Activated naive CD4-positive, alpha-beta T cell treated with anti-CD3 and anti-CD28 coated beads, Interleukin-2, amount 50 U/mL, for 16 hours (primary cell): ENCODE data around the gene MAP2K2.

ENCODE experiments used
- DNase-seq: peaks from one replicate; pipeline ENCODE4 v3.0.0-alpha.2; 2020

The MAP2K2 gene

DNA sequence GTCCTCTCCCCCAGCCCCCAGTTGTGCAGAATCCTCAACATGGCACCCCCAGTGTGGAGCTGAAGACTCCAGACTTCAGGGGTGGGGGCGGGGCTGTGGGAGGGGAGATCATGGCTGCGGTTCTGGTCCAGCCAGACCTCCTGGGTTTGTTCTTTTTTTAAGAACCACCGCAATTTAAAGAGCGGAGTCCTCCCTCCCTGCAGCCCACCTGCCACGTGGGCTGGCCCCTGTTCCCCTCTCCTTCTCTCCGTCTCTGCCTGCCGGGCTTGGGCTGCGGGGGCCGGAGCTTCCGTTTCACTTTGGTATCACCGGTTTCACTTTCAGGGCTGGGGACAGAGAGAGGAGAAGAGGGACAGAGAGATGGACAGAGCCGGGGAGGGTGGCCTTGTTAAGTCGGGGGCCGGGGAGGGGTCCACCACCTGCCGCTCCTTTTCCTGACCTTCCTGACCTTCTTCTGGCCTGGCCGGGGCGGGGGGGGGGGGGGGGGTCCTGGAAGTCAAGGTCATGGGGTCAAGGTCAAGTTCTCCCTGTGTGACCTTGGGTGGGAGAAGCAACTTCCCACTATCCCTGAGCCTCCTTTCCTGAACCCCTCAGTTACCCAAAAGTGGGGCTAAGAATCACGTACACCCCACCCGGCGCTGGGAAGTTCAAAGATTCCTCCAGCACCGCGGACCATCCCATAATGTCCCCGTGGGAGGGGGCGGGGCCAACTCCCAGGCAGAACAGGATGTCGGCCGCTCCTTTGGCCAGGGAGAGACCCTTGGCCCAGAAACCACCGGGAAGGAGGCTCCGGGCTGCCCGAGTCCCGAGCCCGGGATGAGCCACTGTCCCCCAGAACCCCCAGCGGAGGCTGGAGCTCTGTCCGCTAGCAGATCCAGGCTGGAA is 45.9 kb downstream of the MAP2K2 start:
- peak; percentile 52 for DNase-seq

DNA sequence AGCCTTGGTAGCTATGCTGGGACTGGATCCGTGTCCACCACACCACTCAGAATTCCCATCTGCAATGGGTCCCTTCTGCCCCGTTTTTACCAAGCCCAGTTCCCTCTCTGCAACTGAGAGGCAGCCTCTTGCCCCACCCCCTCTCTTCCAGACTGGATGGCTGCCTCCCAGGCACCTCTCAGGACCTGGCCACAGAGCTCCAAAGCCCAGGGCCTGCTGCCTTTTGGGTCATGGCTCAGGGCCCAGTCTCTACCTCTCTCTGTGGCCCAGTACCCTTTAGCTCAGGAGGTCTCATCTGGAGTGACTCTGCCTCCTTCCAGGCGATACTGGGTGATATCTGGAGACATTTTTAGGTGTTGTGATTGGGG is 46.9 kb downstream of the MAP2K2 start:
- DNase-seq, result no peak

DNA sequence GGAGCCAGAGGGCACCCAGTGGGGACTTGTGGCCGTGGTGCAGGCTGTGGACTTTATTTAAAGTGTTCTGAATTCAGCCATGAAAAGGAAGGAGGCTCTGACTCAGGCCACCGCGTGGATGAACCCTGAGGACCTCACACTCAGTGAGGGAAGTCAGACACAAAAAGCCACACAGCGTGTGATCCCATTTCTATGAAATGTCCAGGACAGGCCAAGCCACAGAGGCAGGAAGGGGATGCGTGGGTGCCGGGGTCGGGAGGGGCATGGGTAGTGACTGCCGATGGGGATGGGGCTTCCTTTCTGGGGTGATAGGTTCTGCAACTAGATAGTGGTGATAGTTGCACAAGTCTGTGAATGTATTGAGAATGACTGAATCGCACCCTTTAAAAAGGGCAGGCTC is 48.5 kb downstream of the MAP2K2 start:
- no peak for DNase-seq

DNA sequence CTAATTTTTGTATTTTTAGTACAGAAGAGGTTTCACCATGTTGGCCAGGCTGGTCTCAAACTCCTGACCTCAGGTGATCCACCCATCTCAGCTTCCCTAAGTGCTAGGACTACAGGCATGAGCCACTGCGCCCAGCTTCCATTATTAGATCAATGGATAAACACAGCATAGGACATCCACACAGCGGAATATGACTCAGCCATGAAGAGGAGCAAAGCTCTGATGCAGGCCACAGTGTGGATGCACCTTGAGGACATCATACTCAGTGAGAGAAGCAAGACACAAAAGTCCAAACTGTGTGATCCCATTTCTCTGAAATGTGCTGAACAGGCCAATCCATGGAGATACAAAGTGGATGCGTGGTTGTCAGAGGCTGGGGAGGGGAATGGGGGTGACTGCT is 52.3 kb downstream of the MAP2K2 start:
- DNase-seq, result no peak

DNA sequence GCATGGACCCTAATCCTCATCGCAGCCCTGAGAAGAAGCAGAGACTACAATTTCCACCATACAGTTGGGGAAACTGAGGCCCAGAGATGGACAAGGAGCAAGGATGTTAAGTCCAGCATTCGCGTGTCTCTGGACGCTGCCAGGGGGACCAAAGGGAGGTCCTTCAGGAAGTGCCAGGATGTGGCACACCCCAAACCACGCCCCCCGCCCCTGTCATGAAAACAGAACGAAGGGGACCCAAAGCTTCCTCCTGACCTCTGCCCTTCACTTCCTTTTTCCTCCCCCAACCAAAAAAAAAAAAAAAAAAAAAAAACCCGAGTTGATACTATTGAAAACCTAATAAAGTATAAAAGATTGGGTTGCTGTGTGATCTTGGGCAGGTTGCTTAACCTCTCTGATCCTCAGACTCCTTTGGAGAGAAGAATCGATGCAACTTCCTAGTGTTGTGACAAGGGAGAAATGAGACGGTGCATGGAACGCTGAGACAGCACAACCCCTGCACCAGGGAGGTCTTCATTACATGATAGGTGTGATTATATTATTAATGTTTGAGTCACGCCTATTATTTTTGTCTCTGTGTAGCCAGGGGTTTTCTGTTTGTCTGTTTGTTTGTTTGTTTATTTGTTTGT is 54.5 kb downstream of the MAP2K2 start:
- peak; percentile 50 for DNase-seq

DNA sequence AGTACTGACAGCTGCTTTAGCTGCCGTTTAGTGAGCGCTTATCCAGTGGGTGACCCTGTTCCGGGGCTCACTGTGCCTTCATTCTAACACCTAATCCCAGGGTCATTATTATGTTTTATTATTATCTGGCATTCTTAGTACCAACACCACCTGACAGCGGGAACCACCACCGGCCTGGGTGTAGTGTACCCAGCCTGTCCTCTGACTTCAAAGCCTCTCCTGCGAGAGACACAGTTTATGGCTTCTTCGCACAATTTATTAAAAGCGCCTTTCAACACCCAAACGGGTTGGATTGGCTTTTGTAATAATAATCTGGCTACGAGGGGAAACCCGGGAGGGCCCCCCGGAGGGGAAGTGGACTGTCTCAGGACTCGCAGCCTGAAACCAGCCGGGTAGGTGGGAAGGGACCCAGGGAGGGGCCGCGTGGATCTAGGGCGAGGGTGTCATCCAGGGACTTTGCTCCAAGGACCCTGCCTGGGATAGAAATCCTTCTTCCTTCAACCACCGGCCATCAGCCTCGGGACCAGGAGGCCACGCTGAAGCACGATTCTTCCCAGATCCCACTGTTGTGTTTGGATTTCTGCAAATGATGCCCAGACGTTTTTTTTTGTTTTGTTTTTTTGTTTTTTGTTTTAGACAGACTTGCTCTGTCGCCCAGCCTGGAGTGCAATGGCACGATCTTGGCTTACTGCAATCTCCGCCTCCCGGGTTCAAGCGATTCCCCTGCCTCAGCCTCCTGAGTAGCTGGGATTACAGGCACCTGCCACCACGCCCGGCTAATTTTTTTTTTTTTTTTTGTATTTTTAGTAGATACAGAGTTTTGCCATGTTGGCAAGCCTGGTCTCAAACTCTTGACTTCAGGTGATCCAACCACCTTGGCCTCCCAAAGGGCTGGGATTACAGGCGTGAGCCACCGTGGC is 55.6 kb downstream of the MAP2K2 start:
- no peak for DNase-seq

DNA sequence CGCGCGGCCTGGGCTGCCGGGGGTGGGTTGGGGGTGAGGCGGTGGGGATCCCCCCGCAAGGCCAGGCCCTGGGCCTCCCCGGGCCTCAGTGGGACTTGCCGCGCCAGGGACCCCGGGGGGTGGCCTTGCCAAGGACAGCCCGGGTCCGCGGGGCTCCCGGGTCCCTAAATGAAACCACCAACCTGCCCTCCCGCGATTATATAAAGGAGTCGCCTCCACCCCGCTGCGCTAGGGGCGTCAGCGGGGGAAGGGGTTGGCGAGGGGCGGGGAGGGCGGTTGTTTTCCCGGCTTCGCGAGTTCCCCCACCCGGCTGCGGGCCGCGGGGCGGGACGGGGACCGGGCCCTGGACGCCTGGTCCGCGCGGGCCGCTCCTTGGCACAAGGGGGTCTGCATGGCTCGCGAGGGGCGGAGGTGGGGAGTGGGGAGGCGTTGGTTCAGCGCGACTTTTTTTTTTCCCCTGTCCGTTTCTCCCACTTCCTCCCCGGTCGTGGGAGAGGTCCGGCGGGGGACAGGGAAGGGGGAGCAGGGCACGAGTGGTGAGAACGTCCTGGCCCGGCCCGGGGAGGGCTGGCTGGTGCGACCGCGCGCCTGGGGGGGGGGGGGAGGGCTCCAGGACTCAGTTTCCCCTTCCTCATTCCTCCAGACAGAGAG is 56.4 kb downstream of the MAP2K2 start:
- DNase-seq, result no peak

DNA sequence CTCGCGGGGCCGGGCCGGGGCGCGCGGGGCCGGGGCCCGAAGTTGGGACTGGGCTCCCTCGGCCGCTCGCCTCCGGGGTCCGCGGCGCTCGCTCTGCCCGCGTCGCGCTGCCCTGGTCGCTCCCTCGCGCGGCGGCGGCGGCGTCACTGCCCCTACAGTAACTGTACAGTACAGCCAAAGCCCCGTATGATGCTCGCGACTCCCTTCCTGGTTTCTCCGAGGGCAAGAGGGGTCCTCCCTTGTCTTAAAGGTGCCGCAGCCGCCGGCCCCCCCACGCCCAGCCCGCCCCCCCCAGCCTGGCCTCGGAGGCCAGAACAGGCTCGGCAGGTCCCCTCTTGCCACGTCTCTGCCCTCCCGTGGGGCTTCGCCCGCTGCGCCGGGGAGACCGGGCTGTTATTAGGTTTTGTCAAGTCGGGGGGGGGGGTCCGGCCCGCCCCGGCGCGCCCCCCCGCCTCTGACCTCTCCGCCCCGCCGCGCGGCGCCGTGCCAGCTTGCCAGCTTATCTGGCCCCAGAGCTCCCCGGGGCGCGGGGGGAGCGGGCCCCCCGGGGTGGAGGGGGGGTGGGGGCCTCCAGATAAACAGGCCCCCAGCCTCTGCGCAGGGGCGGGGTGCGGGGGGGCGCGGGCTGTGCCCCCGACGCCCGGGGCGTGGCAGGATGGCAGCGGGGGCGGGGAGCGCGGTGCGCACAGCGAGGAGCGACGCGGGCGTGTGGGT is 57.1 kb downstream of the MAP2K2 start, which contains the start of gene ZBTB7A:
TSS of gene ZBTB7A (minus strand) at position 218 of the 714 bp plus-strand sequence. CDS start 11,667 bp downstream, outside the sequence.
- peak; percentile 80 for DNase-seq

DNA sequence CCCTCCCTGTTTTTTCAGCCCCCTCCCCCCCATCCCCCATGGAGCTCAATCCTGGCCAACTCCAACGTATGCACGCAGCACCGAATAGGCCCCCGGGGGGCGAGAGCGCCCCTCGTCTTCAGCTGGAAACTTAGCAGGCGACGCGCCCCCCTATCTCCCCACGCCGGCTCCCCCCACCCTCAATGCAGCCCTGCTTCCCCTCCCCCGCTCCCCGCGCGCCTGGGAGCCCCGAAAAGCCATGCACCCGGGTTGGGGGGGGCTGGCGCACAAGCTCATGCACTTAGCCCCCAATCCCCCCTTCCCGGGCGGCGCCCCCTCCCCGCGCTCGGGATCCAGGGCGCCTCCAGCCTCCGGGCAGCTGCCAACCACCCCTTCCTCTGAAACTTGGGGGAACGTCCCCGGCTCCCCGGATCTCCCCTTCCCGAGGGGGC is 57.7 kb downstream of the MAP2K2 start:
- DNase-seq, result peak; percentile 62

DNA sequence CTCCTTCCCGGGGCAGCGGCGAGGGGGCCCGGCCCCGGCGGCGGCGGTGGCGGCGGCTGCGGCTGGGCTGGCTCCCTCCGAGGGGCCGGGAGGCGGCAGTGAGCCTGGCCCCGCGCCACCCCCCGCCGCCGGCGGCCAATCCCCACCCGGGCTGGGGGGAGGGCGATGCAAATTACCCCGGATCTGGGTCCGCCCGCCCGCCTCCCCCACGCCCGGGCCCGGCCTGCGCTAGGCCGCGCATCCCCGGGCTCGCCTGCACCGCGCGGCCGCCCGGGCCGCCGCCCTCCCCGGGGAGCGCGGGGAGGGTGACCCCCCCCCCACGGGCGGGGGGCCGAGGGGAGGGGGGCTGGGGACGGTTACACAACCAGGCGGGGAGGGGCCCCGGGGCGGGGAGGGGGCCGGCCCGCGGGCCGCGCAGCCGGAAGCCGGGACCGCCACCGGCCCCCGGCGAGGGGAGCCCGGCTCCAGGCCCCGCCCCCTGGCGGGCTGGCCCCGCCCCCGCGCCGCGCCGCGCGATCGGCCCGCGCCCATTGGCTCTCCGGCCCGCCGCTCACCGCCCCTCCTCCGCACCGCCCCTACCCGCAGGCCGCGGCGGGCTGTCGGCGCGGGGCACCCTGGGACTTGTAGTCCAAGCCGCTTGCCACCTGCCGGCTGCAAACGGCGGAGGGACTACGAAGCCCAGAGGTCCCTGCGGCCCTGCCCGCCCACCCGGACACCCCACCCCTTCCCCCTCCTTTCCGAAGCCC is 58.3 kb downstream of the MAP2K2 start:
- peak; percentile 98 for DNase-seq

DNA sequence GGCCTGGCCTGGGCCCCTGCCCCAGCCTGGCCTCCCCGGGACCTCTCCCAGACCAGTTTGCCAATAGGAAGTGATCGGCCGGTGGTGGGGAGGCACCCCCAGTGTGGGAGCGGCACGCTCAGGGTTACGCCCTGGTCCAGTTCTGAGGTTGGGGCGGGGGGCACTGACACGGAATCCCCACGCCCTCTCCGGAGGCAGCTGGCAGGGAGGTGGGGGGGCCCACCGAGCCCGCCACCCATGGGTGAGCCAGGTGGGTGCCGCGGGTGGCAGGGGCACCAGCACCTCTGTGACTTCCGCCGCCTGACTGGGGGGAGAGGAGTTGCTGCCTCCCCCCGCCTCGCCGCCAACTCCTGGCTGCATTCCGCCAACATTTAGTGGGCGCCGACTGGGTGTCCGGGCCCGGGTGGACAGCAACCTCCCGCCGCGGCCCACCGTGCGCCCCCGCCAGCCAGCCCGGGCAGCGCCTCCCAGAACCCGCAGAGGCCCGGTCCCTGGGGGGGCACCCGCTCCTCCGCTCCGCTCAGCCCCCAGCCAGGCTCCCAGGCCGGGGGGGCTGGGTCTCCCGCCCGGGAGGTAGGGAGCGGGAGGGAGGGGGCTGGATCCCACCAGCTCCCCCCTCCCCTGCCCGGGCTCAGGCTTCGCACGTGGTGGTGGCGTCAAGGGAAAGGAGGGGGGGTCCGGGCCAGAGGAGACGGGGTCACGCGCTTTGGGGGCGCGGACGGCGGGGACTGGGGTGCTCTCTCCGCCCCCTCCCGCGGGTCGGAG is 59.2 kb downstream of the MAP2K2 start:
- DNase-seq, result peak; percentile 54

DNA sequence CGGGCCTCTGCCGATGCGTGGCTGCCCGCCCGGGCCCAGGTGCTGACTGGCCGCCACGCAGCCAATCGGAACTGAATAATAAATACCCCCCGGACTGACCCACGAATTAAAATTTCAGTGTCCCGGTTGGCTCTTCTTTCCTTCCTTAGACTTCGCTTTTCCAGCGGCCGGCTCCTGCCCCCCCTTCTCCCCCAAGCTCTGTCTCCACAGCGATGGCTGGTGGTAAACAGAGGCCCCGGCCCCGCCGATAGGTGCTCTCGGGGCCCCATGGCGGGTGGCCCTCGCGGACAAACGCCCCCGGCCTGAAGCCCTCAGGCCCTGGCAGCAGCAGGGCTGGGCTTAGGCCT is 59.8 kb downstream of the MAP2K2 start:
- DNase-seq, result no peak

DNA sequence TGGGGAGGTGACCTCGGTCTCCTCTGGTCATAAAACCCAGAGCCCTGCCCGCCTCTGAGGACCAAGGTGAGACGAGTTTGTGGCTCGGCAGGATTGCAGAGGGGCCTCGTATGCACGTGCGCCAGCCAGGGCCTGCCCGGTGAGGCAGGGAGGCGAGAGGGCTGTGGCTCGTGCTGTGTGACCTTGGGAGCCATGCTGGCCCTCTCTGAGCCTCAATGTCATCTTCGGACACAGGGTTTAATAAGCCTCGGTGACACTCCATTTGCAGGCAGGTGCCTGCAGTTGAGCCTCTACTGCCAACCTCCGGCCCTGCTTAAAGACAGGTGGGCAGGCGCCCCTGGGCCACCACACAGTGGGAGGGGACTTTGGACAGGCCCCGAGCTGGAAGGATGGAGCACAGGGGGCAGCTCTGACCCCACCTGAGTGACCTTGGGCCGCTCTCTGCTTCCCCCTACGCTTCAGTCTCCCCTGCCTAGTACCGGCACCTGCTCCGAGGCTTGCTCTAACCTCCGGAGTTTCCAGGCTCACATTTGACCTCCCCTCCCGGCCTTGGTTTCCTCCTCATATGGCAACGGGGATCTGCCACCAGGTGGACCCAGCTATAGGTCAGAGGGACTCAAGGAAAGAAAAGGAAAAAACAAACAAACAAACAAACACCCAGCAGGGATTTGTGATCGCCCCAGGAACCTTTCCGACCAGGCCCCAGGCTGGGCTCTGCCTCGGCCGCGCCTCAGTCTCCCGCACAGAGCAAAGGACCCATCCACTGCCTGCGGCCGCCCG is 60.4 kb downstream of the MAP2K2 start:
- no peak for DNase-seq

DNA sequence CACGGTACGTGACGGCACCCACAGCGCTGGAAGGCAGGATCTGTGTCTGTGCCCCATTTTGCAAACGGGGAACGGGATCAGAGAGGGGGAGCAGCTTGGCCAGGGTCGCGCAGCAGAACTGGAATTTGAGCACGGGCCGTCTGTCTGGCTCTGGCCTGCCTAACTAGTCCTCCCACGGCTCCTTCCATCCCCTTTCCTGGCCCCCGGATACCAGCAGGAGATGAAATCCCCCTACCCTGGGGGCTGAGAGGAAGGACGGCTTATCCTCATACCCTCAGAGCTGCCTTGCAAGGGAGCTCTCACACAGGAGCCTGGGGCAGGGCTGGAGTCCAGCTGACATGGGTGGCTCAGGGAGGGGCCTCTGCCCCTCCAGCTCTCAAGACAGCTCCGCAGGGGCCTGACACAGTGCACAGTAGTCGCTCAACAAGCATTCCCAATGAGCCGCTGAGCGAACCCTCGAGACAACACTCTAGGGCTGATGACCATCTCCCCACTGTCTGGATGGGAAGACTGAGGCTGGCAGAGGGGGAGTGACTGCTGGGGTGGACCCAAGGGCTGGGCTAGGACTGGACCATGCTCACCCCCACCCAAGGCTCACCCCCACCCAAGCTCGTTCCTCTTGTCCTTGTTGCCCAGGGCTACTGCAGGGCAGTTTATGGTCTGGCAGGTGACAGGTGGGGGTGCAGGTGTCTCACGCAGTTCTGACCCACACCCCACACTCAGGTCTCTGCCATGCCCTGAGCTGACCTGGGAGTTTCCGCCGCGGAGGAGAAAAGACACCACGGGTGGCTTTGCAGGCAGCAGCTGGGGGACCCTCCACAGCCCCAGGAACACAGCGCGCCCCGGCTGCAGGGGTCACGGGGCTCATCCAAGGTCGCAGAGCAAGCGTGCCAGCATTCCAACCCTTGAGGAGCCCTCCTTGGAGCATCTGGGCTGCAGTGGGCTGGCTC is 61.2 kb downstream of the MAP2K2 start:
- DNase-seq, result no peak

DNA sequence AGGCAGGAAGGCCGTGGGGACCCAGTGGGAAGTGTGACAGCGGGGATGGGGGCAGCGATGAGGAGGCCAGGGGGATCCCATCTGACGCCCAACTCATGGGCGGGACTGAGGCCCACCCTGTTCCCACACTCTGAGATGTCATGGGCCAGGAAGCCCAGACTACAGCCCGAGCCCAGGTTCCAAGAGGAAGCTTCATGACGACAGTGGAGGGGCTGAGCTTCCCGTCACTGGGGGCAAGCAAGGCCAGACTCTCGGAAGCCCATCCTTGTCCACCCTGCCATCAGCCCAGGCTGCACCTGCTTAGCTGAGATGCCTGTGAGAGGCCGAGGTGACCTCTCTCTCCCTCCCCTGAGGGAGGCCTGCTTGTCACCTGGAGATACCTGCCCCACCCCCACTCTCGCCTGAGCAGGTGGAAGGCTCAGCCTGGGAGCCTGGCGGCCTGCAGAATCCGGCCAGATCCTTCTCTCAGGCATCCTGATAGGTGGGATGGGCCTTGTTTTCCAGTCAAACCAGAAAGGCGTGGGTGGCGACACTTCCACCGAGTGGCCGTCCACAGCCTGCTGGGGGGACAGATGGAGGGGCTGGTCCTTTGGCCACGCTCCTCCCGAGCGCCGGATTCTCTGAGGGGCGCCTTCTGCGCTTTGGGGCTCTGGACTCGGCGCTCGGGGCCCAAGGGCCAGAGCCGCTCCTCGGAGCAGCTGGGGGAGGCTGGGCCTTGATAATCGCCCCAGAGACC is 62.1 kb downstream of the MAP2K2 start:
- no peak for DNase-seq

DNA sequence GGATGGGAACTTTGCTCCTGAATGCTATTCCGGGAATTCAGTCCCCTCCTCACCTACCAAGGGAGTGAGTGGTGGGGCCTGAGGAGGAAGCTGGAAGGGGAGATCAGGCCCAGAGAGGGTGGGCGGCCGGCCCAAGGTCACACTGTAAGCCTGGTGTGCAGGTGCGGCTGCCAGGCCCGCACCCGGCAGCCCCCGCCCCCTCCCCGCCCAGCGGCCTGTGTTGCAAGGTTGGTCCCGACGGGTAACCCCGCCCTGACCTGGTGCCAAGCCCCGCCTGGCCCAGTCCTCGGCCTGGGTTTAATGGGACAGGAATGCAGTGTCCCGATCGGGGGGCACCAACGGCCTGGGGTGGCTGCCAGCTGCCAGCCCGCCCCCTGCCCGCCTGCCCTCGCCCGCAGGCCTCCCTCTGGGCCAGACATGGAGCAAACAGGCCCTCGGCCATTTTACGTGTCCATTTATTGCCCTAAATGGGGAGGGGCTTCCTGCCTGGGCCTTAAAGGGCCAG is 62.7 kb downstream of the MAP2K2 start:
- DNase-seq, result no peak

DNA sequence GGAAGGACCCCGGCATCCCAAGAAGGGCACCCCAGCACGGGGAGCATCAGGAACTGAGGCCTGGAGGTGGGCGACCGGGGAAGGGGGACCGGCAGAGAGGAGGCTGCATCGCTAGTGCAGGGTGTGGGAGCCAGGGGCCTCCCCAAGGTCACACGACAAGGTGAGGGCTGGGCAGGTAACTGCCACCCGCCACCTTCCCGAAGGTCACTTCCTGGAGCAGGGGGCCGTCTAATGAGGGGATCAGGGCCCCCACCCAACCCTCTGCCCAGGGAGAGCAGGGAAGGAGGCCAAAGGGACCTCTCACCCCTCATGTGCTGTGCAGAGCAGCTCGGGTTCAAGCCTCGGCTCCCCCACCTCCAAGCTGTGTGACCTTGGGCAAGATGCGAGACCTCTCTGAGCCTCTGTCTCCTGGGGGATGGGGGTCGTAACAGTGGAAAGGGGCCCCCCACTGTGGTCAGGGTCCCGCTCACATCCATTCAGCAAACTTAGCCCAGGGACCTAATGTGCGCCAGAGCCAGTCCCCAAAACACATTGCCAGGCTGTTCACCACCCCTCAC is 63.2 kb downstream of the MAP2K2 start:
- no peak for DNase-seq
